HuH-7.5 (cell line): Measurements from ENCODE around the gene TSPAN14.
"Not testable (repeated sequence)": the region's sequence is repeated elsewhere in the genome, so short reads cannot be mapped to it uniquely, and the experiment has no call there.

Experiments used
- DNase-seq: peaks from one replicate; pipeline ENCODE4 v3.0.0; 2011; ENCODE audit warnings: low spot score

The TSPAN14 gene

GRCh38 chr10:80524190-80524909 lies 70.2 kb downstream of the TSPAN14 start:
- DNase-seq = no peak

- DNase-seq = no peak
Observed at GRCh38 chr10:80526218-80526617, 72.1 kb downstream of the TSPAN14 start.

- DNase-seq = no peak
Observed at GRCh38 chr10:80526742-80527141, 72.6 kb downstream of the TSPAN14 start.

GRCh38 chr10:80528185-80528700 lies 74.1 kb downstream of the TSPAN14 start:
- no peak for DNase-seq

- DNase-seq = no peak
Observed at GRCh38 chr10:80528901-80529300, 74.8 kb downstream of the TSPAN14 start.

- DNase-seq = no peak
Observed at GRCh38 chr10:80529604-80530003, 75.5 kb downstream of the TSPAN14 start.

- no peak for DNase-seq
Observed at GRCh38 chr10:80530251-80530650, 76.1 kb downstream of the TSPAN14 start.

GRCh38 chr10:80530816-80531215 lies 76.7 kb downstream of the TSPAN14 start:
- no peak for DNase-seq

GRCh38 chr10:80532571-80532970 lies 78.5 kb downstream of the TSPAN14 start:
- DNase-seq = no peak

GRCh38 chr10:80534059-80534458 lies 79.9 kb downstream of the TSPAN14 start:
- DNase-seq = not testable (repeated sequence)

GRCh38 chr10:80534646-80535045 lies 80.5 kb downstream of the TSPAN14 start:
- DNase-seq = not testable (repeated sequence)

- no peak for DNase-seq
Observed at GRCh38 chr10:80535671-80536360, 81.7 kb downstream of the TSPAN14 start.

- DNase-seq = no peak
Observed at GRCh38 chr10:80536361-80536835, 82.3 kb downstream of the TSPAN14 start.

GRCh38 chr10:80537086-80537735 lies 83.1 kb downstream of the TSPAN14 start:
- DNase-seq = no peak

GRCh38 chr10:80537736-80538480 lies 83.8 kb downstream of the TSPAN14 start, which contains the start of gene SH2D4B:
Gene SH2D4B (plus strand): TSS chr10:80537902. CDS start chr10:80538332, 430 bp downstream.
- no peak for DNase-seq

- DNase-seq = no peak
Observed at GRCh38 chr10:80538481-80539185, 84.5 kb downstream of the TSPAN14 start.

GRCh38 chr10:80539421-80540031 lies 85.4 kb downstream of the TSPAN14 start:
- DNase-seq = no peak

- no peak for DNase-seq
Observed at GRCh38 chr10:80540136-80540535, 86.0 kb downstream of the TSPAN14 start.

- no peak for DNase-seq
Observed at GRCh38 chr10:80540618-80540980, 86.5 kb downstream of the TSPAN14 start.

GRCh38 chr10:80540981-80541750 lies 87.1 kb downstream of the TSPAN14 start:
- DNase-seq = no peak
